ENCODE results near the gene NLRC3. TPM values are rescaled to one million over a fixed set of nuclear protein-coding genes. Genes with fewer than 3 reads are reported as not detected.

The NLRC3 gene
- total RNA-seq, 4 donors from 2014 or later: 0.70 to 4.0 (median 1.8) TPM

GRCh38 chr16:3578610-3579551, 1.7 kb upstream of the NLRC3 start:
- Histone ChIP-seq H3K27me3 (peaks cover 0 to 30% (median 0%) of the 10 kb centered on the region in 4 donors), H3K4me1 (peaks cover 0 to 27% (median 0%) of the 10 kb centered on the region in 3 donors), H3K36me3 (peaks cover 0 to 26% (median 3%) of the 10 kb centered on the region in 3 donors), H3K27ac (peak overlapping the region in 3 of 4 donors; percentile 14 to 50 (median 21)), H3K9me3 (no peaks in the 10 kb centered on the region), H3K4me3 (peak overlapping the region in 2 of 4 donors; percentile 7 to 26)
- no peak for TF ChIP-seq POLR2A (IDR thresholded peaks at IDR 0.05)
- no peak for TF ChIP-seq CTCF (IDR thresholded peaks at IDR 0.05)
- 20% methylated on average over 1 of the region's 20 CpGs; no CpG with 5 or more reads in 1 of the 2 donors for WGBS, 2 donors
- intact Hi-C loops (cut with DNase I): no loop called here
- DNase-seq: no peak

DNA sequence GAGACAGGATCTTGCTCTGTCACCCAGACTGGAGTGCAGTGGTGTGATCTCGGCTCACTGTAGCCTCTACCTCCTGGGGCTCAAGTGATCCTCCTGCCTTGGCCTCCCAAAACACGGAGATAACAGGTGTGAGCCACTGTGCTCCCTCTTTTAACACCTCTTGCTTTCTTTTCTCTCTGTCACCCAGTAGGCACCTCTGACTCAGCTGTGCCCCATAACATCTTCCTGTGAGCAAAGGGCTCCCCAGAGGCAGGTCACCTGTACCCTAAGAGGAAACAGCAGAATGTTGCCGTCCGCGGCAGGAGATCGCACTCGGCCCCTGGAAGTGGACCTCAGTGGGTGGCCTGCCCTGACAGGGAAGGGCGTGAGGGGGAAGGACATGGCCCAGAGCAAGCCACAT, 918 bp upstream of the NLRC3 start:
- TF ChIP-seq POLR2A (IDR thresholded peaks at IDR 0.05) (no peak), CTCF (IDR thresholded peaks at IDR 0.05) (no peak)
- peaks cover 0 to 27% (median 0%) of the 10 kb centered on the region in 3 donors for H3K4me1 ChIP-seq
- H3K4me3 ChIP-seq: peak overlapping the region in 2 of 4 donors; percentile 26 to 42
- peak overlapping the region in 1 of 4 donors; percentile 50 for H3K27ac ChIP-seq
- H3K9me3 ChIP-seq: no peaks in the 10 kb centered on the region
- H3K27me3 ChIP-seq: peaks cover 0 to 30% (median 0%) of the 10 kb centered on the region in 4 donors
- H3K36me3 ChIP-seq: peaks cover 0 to 19% (median 3%) of the 10 kb centered on the region in 3 donors
- DNase-seq: no peak
- WGBS, 2 donors: 50 to 72% methylated on average over 2 to 6 of the region's 8 CpGs
- intact Hi-C loops (cut with DNase I): no loop called here

GRCh38 chr16:3576211-3576610, 992 bp downstream of the NLRC3 start:
- Histone ChIP-seq H3K4me3 (peak overlapping the region in 3 of 4 donors; percentile 24 to 52 (median 42)), H3K27me3 (peaks cover 0 to 30% (median 0%) of the 10 kb centered on the region in 4 donors), H3K9me3 (peaks cover 0 to 1% (median 0%) of the 10 kb centered on the region in 3 donors), H3K4me1 (peaks cover 0 to 27% (median 0%) of the 10 kb centered on the region in 3 donors), H3K27ac (no peak overlapping the region), H3K36me3 (no peaks in the 10 kb centered on the region)
- 73 to 93% methylated on average over 5 to 7 of the region's 11 CpGs for WGBS, 2 donors
- DNase-seq: no peak
- intact Hi-C loops (cut with DNase I): no loop called here
- TF ChIP-seq POLR2A (IDR thresholded peaks at IDR 0.05) (no peak), CTCF (IDR thresholded peaks at IDR 0.05) (no peak)

- TF ChIP-seq POLR2A (IDR thresholded peaks at IDR 0.05) (no peak), CTCF (IDR thresholded peaks at IDR 0.05) (no peak)
- Histone ChIP-seq H3K9me3 (peaks cover 0 to 8% (median 7%) of the 10 kb centered on the region in 3 donors), H3K27me3 (peaks cover 0 to 29% (median 0%) of the 10 kb centered on the region in 4 donors), H3K4me1 (peaks cover 0 to 23% (median 0%) of the 10 kb centered on the region in 3 donors), H3K27ac (no peak overlapping the region), H3K36me3 (no peaks in the 10 kb centered on the region), H3K4me3 (peak overlapping the region in 2 of 4 donors; percentile 42 to 52)
- DNase-seq: no peak
- intact Hi-C loops (cut with DNase I): no loop called here
- WGBS, 2 donors: 47 to 78% methylated on average over 7 to 11 of the region's 13 CpGs
Observed at GRCh38 chr16:3575491-3575890, 1.7 kb downstream of the NLRC3 start.

DNA sequence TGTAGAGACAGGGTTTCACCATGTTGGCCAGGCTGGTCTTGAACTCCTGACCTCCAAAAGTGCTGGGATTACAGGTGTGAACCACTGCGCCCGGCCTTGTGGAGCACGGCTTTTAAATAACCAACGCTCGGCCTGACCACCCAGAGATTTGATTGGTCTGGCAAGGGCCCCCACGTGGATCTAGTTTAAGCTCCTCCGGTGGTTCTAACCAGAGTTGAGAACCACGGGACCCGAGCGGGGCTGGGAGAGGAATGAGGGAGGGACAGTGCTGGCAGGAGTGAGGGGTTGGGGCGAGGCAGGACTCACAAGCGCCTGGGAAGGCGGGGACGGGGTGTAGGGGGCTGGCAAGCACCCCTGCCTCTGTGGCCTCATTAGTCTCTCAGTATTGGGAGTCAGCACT, 3.0 kb downstream of the NLRC3 start:
- Histone ChIP-seq H3K27me3 (peaks cover 0 to 23% (median 0%) of the 10 kb centered on the region in 4 donors), H3K9me3 (peaks cover 0 to 12% (median 9%) of the 10 kb centered on the region in 3 donors), H3K27ac (no peak overlapping the region), H3K36me3 (no peaks in the 10 kb centered on the region), H3K4me3 (no peak overlapping the region), H3K4me1 (peaks cover 0 to 10% (median 0%) of the 10 kb centered on the region in 3 donors)
- no peak for DNase-seq
- intact Hi-C loops (cut with DNase I): no loop called here
- WGBS, 2 donors: 83 to 87% methylated on average over 6 to 7 of the region's 14 CpGs
- TF ChIP-seq CTCF (IDR thresholded peaks at IDR 0.05): no peak

Data from esophagus squamous epithelium (tissue), 5 donors.